Activated T-helper 17 cell treated with anti-CD3 and anti-CD28 coated beads, Interleukin-2, amount 50 U/mL, for 72 hours (primary cell): ENCODE results near the gene B4GALT5. TPM values are rescaled to one million over a fixed set of nuclear protein-coding genes. Genes with fewer than 3 reads are reported as not detected.
"Not testable (repeated sequence)": the region's sequence is repeated elsewhere in the genome, so short reads cannot be mapped to it uniquely, and the experiment has no call there.

Experiments used
- ATAC-seq: fragments of 150-1000 bp; cut with Tn5 transposase; replicated peaks from 2 replicates; pipeline ENCODE4 v1.10.0; 2021; ENCODE audit warnings: mild to moderate bottlenecking, moderate library complexity
- H3K27ac Mint-ChIP-seq: one replicate; pipeline ENCODE4 v1.8.0; 2022; ENCODE audit warnings: mixed read lengths
- H3K27me3 Mint-ChIP-seq: one replicate; pipeline ENCODE4 v1.8.0; 2022; ENCODE audit warnings: mixed read lengths
- H3K36me3 Mint-ChIP-seq: one replicate; pipeline ENCODE4 v1.8.0; 2022; ENCODE audit warnings: low read depth, mild to moderate bottlenecking, mixed read lengths
- H3K4me1 Mint-ChIP-seq: one replicate; pipeline ENCODE4 v1.8.0; 2022; ENCODE audit warnings: mixed read lengths
- H3K4me3 Mint-ChIP-seq: one replicate; pipeline ENCODE4 v1.8.0; 2022; ENCODE audit warnings: mild to moderate bottlenecking, mixed read lengths
- H3K9me3 Mint-ChIP-seq: one replicate; pipeline ENCODE4 v1.8.0; 2022; ENCODE audit warnings: mixed read lengths
- total RNA-seq, 2 donors: library from RNA; stranded (reverse); gene quantifications; one replicate each; pipeline ENCODE4 v1.2.3, GENCODE V29; 2022

Gene B4GALT5
- total RNA-seq, 2 donors from 2014 or later: 19.5 to 25.8 TPM

DNA sequence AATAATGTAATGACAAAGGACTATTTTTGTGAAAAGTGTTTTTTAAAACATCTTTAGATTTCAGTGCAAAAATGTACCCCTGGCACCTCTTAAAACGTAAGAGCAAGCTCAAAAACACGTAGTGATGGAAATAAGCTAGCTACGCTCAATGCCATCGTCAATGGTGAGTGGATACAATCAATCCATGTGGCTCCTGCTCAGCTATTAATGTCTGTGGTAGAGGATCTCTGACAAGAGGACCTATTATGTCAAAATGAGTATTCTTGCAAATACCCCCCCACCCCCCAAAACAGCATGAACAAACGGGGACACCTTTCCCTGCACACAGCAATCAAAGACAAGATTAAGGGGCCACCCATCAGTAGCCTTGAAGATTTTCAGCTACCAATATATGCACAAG, 80.7 kb downstream of the B4GALT5 start:
- Mint-ChIP-seq H3K4me1 (peaks cover 14% of the 10 kb centered on the region), H3K27me3 (no peaks in the 10 kb centered on the region), H3K27ac (no peak overlapping the region), H3K36me3 (peaks cover 50% of the 10 kb centered on the region), H3K4me3 (no peak overlapping the region), H3K9me3 (no peaks in the 10 kb centered on the region)
- ATAC-seq: no peak

DNA sequence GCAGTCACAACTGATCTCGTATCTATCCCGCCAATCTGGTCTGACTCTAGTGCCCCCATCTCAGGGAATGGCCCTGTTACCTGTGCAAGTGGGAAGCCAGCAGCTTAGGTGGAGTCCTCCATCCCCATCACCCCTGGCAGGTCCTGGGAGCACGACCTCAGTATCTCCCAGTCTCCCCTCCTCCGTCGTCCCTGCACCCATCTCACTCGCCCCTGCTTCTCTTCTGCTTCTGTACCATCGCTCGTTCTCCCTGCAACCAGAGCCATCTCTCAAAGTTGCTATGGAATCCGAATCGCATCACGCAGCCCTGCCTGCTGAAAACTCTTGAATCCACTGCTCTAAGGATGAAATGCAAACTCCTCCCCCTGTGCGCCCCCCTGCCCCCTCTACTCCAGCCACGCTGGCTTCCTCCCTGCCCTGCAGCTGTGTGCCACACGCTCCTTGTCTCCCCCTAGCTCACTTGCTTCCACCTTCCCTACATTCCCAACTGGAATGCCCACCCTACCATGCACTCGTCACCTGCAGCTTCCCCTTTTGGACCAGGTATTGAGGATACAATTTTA, 81.7 kb downstream of the B4GALT5 start:
- no peak overlapping the region for H3K4me3 Mint-ChIP-seq
- H3K9me3 Mint-ChIP-seq: no peaks in the 10 kb centered on the region
- H3K36me3 Mint-ChIP-seq: peaks cover 39% of the 10 kb centered on the region
- peak overlapping the region; percentile 53 for H3K27ac Mint-ChIP-seq
- H3K4me1 Mint-ChIP-seq: peaks cover 14% of the 10 kb centered on the region
- no peak for ATAC-seq
- no peaks in the 10 kb centered on the region for H3K27me3 Mint-ChIP-seq

DNA sequence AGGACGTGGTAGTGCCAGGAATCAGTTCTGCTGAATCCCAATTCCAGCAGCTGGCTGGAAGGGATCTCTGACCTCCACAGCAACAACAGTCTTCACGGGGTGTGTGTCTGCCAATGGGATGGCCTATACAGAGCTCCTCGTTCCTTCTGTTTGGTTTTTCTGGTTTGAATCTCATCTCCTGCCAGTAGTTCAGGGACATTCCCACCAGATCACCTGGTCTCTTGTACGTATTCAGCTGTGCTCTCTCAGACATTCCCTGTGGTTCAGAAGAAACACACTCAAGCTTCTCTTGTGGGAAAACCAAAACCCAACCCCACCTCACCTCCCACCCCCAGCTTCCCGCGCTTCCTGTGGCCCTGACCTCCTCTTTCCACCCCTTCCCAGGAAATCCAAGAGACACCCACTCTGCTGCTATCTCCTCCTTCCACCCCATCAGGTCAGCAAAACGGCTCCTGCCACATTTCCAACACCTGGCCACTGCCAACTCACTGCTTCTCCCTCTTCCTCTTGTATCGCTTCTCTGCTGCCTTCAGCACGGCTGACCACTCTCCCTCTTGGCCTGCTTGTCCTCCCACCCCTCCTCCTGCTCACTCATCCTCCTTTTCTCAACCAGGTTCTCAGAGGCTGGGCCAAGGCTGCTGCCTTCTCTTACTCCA, 82.5 kb downstream of the B4GALT5 start:
- peak; percentile 19 for ATAC-seq
- Mint-ChIP-seq H3K27me3 (no peaks in the 10 kb centered on the region), H3K4me3 (no peak overlapping the region), H3K27ac (peak overlapping the region; percentile 53), H3K4me1 (peaks cover 14% of the 10 kb centered on the region), H3K9me3 (no peaks in the 10 kb centered on the region), H3K36me3 (peaks cover 32% of the 10 kb centered on the region)

DNA sequence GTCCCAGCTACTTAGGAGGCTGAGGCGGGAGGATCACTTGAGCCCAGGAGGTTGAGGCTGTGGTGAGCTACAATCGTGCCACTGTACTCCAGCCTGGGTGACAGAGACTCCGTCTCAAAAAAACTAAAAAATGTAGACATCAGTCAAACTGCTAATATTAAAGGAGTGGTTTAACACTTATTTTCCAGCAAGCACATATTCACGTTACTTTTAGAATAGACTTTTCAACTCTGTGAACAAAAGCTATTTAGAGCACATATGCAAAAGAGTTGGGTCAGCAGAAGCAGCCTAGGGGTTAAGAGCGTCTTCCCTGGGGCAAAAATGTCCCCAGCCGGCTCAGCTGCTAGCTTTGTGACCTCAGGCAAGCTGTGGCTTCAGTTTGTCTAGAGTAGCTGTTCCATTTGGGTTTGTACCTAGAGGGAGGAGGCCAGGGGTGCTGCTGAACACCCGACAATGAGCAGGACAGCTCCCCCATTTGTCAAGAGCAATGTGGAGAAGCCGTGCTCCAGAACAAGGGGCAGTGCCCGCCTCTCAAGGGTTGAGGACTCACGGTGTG, 83.2 kb downstream of the B4GALT5 start:
- Mint-ChIP-seq H3K27me3 (peaks cover 4% of the 10 kb centered on the region), H3K9me3 (no peaks in the 10 kb centered on the region), H3K4me1 (peaks cover 14% of the 10 kb centered on the region), H3K4me3 (no peak overlapping the region), H3K27ac (no peak overlapping the region), H3K36me3 (peaks cover 25% of the 10 kb centered on the region)
- no peak for ATAC-seq

DNA sequence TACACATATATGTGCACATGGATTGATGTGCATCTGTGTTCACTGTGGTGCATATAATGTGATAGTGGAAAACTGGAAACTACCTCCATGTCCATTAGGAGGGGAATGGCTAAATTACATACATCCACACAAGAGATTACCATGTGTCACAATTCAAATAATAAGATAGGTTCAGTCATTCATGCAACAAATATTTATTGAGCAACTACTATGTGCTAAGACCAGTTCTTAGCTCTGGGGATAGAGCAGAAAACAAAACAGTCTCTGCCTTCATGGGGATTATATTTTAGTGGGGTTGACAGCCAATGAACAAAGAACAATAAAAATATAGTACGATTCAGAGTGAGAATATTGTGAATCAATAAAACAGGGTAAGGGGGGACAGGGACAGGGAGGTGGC, 84.1 kb downstream of the B4GALT5 start:
- H3K9me3 Mint-ChIP-seq: no peaks in the 10 kb centered on the region
- H3K27ac Mint-ChIP-seq: no peak overlapping the region
- ATAC-seq: no peak
- peaks cover 16% of the 10 kb centered on the region for H3K36me3 Mint-ChIP-seq
- H3K27me3 Mint-ChIP-seq: peaks cover 5% of the 10 kb centered on the region
- H3K4me1 Mint-ChIP-seq: peaks cover 14% of the 10 kb centered on the region
- no peak overlapping the region for H3K4me3 Mint-ChIP-seq

DNA sequence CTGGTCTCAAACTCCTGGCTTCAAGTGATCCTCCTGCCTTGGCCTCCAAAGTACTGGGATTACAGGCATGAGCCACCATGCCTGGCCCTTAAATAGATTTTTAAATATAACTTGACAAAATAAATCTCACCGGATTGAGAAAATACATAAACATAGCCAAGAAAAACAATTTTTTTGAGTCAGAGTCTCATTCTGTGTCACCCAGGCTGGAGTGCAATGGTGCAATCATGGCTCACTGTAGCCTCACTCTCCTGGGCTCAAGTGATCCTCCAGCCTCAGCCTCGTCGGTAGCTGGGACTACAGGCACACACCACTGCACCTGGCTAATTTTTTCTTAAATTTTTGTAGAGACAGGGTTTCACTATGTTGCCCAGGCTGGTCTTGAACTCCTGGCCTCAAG, 85.4 kb downstream of the B4GALT5 start:
- not testable (repeated sequence) for H3K27ac Mint-ChIP-seq, ATAC-seq, H3K9me3 Mint-ChIP-seq, H3K27me3 Mint-ChIP-seq, H3K36me3 Mint-ChIP-seq, H3K4me3 Mint-ChIP-seq
- H3K4me1 Mint-ChIP-seq: peaks cover 14% of the 10 kb centered on the region

DNA sequence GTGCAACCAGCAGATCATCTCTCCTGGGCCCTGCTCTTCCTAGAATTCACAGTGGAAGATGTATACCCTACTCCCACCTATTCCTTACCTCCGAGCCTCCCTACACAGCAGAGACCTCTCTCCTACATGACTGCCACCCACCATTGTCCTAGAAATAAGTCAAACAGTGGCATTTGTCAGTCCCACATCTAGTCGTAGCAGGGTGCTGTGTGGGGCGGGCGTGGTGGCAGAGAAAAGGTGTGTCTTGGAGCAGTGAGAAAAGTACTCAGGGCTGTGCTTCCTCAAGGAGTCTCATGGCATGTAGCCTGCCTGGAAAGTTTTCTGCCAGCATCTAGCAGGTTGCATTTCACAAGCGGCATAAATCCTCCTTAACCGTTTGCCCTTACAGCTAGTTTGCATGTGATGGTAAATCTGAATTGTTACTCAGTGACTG, 86.3 kb downstream of the B4GALT5 start:
- H3K4me3 Mint-ChIP-seq: no peak overlapping the region
- peak; percentile 2 for ATAC-seq

DNA sequence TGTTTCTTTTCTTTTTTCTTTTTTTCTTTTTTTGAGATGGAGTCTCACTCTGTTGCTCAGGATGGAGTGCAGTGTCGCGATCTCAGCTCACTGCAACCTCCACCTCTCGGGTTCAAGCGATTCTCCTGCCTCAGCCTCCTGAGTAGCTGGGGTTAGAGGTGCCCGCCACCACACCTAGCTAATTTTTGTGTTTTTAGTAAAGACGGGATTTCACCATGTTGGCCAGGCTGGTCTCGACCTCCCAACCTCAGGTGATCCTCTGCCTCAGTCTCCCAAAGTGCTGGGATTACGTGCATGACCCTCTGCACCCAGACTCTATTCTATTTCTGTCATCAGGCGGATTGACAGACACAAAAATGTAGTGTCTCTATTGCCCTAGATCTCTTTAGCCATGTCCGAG, 88.7 kb downstream of the B4GALT5 start:
- not testable (repeated sequence) for ATAC-seq, H3K27ac Mint-ChIP-seq, H3K4me3 Mint-ChIP-seq, H3K36me3 Mint-ChIP-seq, H3K9me3 Mint-ChIP-seq
- Mint-ChIP-seq H3K27me3 (peaks cover 15% of the 10 kb centered on the region), H3K4me1 (peaks cover 14% of the 10 kb centered on the region)

More for the DNA sequence above, 86.3 kb downstream of the B4GALT5 start:
- Mint-ChIP-seq H3K36me3 (no peaks in the 10 kb centered on the region), H3K27ac (no peak overlapping the region), H3K27me3 (peaks cover 7% of the 10 kb centered on the region), H3K4me1 (peaks cover 12% of the 10 kb centered on the region), H3K9me3 (no peaks in the 10 kb centered on the region)

DNA sequence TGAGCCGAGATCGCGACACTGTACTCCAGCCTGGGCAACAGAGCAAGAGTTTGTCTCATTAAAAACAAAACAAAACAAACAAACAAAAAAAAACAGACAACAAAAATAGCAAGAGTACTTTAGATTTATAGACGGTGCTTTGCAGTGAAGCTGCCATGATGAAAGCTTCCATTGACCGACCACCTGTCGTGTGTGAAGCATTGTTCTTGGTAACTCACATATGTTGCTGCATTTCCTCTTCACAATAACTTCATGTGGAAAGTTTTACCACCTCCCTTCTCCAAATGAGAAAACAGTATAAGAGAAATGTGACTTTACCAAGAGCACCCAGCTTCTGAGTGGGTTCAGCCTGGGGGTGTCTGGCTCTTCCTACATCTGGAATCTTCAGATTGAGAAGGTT, 89.4 kb downstream of the B4GALT5 start:
- Mint-ChIP-seq H3K4me1 (peaks cover 14% of the 10 kb centered on the region), H3K9me3 (no peaks in the 10 kb centered on the region), H3K36me3 (no peaks in the 10 kb centered on the region), H3K27ac (no peak overlapping the region), H3K4me3 (no peak overlapping the region), H3K27me3 (peaks cover 15% of the 10 kb centered on the region)
- no peak for ATAC-seq

DNA sequence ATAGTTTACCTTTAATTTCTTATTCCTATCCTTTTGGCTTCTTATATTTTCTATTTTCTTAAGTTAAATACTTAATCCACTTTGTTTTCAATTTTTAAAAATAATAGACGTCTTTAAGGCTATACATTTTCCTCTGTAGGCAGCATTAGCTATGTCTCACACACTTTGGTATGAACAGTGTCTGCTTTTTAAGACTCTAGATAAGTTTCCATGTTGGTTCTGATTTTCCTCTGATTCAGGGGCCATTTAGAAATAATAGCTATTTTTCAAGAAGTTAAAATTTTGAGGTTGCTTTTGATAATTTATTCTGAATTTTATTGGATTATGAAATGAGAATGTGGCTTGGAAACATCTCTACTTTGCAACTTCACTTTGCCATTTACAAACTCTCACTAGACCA, 91.4 kb downstream of the B4GALT5 start:
- Mint-ChIP-seq H3K9me3 (no peaks in the 10 kb centered on the region), H3K36me3 (no peaks in the 10 kb centered on the region), H3K27me3 (peaks cover 15% of the 10 kb centered on the region), H3K4me3 (no peak overlapping the region), H3K4me1 (peaks cover 14% of the 10 kb centered on the region), H3K27ac (no peak overlapping the region)
- no peak for ATAC-seq

DNA sequence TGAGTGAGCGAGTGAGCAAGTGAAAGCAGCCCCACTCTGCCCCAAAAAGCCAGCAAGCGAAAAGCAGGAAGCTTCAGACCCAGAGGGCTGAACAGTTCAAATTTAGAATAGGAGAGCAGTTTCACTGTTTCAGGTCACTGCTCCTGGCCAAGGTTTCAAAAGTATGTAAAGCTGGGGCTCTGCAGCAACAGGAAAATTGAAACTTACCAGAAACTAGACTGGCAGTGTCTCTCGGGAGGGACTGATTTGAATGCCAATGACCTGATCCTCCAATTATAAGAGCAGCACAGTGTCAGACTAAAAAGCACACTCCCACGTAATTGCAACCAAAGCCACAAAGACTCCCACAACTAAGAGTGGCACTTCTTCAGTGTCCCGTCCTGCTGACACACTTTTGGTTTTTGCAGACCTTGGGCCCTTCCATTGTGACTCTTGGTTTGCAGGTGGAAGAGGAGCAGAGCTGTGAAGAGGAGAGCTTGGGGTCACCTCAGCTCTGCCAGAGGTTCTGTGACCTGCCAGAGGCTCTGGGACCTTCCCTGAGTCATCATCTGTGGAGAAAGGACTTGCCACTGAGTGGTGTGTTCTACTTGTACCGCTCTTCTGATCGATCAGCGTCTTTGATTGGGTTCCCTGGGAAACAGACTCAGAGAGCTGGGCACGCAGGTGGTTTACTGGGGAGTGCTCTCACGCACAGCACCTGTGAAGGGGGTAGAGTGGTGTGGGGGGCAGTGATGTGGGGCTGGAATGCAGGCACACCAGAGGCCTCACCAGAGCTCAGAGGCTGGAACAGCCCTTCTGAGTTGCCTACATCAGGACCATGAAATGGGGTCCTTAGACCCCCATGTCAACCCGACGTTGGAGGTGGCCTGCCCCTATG, 93.1 kb downstream of the B4GALT5 start:
- H3K27ac Mint-ChIP-seq: no peak overlapping the region
- H3K4me3 Mint-ChIP-seq: no peak overlapping the region

DNA sequence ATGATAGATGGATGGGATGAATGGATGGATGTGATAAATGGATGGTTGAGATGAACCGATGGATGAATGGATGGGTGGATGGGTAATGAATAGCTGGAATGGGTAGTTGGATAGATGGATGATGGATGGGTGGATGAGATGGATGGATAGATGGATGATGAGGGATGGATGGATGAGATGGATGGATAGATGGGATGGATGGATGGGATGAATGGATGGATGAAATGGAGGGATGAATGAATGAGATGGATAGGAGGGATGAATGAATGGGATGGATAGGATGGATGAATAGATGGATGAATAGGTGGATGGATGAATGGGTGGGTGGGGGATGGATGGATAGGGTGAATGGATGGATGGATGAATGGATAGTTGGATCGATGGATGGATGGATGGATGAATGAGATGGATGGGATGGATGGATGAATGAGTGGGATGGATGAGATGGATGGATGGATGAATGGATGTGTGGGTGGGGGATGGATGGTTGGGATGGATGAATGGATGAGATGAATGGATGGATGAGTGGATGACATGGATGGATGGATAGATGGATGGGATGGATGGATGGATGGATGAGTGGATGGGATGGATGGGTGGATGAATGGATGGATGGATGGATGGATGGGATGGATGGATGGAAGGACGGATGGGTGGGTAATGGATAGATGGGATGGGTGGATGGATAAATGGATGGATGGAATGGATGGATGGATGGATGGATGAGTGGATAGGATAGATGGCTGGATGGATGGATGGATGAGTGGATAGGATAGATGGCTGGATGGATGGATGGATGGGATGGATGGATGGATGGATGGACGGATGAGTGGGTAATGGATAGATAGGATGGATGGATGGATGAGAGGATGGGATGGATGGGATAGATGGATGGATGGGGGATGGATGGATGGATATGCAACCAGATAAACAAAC, 94.3 kb downstream of the B4GALT5 start:
- H3K4me1 Mint-ChIP-seq: peaks cover 14% of the 10 kb centered on the region
- H3K27me3 Mint-ChIP-seq: peaks cover 9% of the 10 kb centered on the region

More for the DNA sequence above, 93.1 kb downstream of the B4GALT5 start:
- H3K27me3 Mint-ChIP-seq: peaks cover 12% of the 10 kb centered on the region
- peak; percentile 91 for ATAC-seq
- H3K9me3 Mint-ChIP-seq: no peaks in the 10 kb centered on the region
- H3K4me1 Mint-ChIP-seq: peaks cover 14% of the 10 kb centered on the region
- no peaks in the 10 kb centered on the region for H3K36me3 Mint-ChIP-seq

DNA sequence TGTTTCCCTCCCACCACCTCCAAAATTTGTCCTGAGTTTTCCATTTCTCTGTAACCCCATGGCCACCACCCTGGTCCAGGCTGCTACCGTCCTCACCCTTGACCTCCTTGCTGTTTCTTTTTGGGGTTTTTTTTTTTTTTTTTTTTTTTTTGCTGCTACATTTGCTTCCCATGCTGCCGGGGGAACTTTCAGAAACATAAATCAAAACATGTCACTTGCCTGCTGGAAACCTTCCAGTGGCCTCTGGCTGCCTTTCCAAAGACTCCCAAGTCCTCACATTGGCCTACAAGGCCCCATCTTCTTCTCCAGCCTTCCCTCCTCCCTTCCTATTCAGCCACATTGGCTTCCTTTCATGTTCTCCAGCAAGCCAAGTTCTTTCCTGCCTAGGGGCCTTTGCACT, 95.4 kb downstream of the B4GALT5 start:
- Mint-ChIP-seq H3K27ac (no peak overlapping the region), H3K9me3 (no peaks in the 10 kb centered on the region), H3K4me1 (peaks cover 14% of the 10 kb centered on the region), H3K27me3 (peaks cover 9% of the 10 kb centered on the region), H3K36me3 (no peaks in the 10 kb centered on the region), H3K4me3 (no peak overlapping the region)
- no peak for ATAC-seq

More for the DNA sequence above, 94.3 kb downstream of the B4GALT5 start:
- Mint-ChIP-seq H3K9me3 (no peaks in the 10 kb centered on the region), H3K4me3 (no peak overlapping the region), H3K36me3 (no peaks in the 10 kb centered on the region), H3K27ac (no peak overlapping the region)
- no peak for ATAC-seq

DNA sequence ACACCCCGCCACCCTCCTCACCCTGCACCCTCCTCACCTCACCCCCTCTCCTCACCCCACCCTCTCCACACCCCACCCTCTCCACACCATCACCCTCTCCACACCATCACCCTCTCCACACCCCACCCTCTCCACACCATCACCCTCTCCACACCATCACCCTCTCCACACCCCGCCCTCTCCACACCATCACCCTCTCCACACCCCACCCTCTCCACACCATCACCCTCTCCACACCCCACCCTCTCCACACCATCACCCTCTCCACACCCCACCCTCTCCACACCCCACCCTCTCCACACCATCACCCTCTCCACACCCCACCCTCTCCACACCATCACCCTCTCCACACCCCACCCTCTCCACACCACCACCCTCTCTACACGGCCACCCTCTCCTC, 96.3 kb downstream of the B4GALT5 start:
- not testable (repeated sequence) for H3K36me3 Mint-ChIP-seq, H3K27ac Mint-ChIP-seq, H3K27me3 Mint-ChIP-seq, H3K9me3 Mint-ChIP-seq, ATAC-seq, H3K4me3 Mint-ChIP-seq
- H3K4me1 Mint-ChIP-seq: peaks cover 14% of the 10 kb centered on the region
